Osteocyte (in vitro differentiated cells): ENCODE data around the gene DIAPH2. TPM values are rescaled to one million over a fixed set of nuclear protein-coding genes. Genes with fewer than 3 reads are reported as not detected.

Experiments used
- DNase-seq: peaks from one replicate; pipeline ENCODE4 v3.0.0; 2021; ENCODE audit warnings: mixed read lengths; ENCODE audit not compliant: unreplicated experiment; ENCODE audit errors: extremely low spot score
- H3K27ac Mint-ChIP-seq: one replicate; pipeline ENCODE4 v1.8.0; 2021; ENCODE audit warnings: mild to moderate bottlenecking, mixed read lengths; ENCODE audit not compliant: unreplicated experiment
- H3K27me3 Mint-ChIP-seq: one replicate; pipeline ENCODE4 v1.8.0; 2021; ENCODE audit warnings: mixed read lengths; ENCODE audit not compliant: unreplicated experiment
- H3K36me3 Mint-ChIP-seq: one replicate; pipeline ENCODE4 v1.8.0; 2021; ENCODE audit warnings: mixed read lengths; ENCODE audit not compliant: unreplicated experiment
- H3K4me1 Mint-ChIP-seq: one replicate; pipeline ENCODE4 v1.8.0; 2021; ENCODE audit warnings: mixed read lengths; ENCODE audit not compliant: unreplicated experiment
- H3K4me3 Mint-ChIP-seq: one replicate; pipeline ENCODE4 v1.8.0; 2021; ENCODE audit warnings: mild to moderate bottlenecking, moderate library complexity, mixed read lengths; ENCODE audit not compliant: unreplicated experiment
- H3K9me3 Mint-ChIP-seq: one replicate; pipeline ENCODE4 v1.8.0; 2021; ENCODE audit warnings: mixed read lengths; ENCODE audit not compliant: unreplicated experiment
- total RNA-seq: library from RNA; stranded (reverse); gene quantifications from 2 replicates; pipeline ENCODE4 v1.2.1, GENCODE V29; 2021
- TF ChIP-seq, protein P1 (sequence below): fragments of 200-600 bp; sonication (generic); IDR thresholded peaks from 2 replicates; pipeline ENCODE4 v1.5.0; 2021; ENCODE audit warnings: antibody characterized with exemption, mild to moderate bottlenecking, moderate library complexity

DIAPH2 gene
- total RNA-seq, 1 donor from 2014 or later, result 9.3 TPM

DNA sequence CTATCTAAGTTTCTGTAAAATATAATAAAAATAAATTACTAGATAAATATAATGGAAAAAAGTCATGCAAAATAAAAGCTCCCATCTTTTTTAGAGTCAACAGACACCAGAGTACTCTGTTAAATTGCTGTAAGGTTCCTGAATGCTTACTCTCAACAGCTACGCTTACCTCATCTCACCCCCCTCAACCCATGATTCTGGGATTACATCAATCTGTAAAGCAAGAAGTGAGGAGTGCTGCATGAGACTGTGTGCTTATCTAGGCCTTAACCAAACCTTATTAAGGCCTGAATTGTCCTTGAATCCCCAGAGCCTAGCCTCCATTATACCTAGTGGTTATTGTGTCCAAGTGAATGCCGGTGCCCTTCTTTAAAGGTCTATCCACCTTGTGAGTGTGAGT, 934.9 kb downstream of the DIAPH2 start:
- Mint-ChIP-seq H3K27ac (no peak overlapping the region), H3K27me3 (no peaks in the 10 kb centered on the region), H3K4me3 (no peak overlapping the region), H3K4me1 (peaks cover 2% of the 10 kb centered on the region), H3K9me3 (peaks cover 24% of the 10 kb centered on the region), H3K36me3 (no peaks in the 10 kb centered on the region)
- DNase-seq, result no peak
- TF ChIP-seq, protein P1, sequence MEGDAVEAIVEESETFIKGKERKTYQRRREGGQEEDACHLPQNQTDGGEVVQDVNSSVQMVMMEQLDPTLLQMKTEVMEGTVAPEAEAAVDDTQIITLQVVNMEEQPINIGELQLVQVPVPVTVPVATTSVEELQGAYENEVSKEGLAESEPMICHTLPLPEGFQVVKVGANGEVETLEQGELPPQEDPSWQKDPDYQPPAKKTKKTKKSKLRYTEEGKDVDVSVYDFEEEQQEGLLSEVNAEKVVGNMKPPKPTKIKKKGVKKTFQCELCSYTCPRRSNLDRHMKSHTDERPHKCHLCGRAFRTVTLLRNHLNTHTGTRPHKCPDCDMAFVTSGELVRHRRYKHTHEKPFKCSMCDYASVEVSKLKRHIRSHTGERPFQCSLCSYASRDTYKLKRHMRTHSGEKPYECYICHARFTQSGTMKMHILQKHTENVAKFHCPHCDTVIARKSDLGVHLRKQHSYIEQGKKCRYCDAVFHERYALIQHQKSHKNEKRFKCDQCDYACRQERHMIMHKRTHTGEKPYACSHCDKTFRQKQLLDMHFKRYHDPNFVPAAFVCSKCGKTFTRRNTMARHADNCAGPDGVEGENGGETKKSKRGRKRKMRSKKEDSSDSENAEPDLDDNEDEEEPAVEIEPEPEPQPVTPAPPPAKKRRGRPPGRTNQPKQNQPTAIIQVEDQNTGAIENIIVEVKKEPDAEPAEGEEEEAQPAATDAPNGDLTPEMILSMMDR, result no peak

DNA sequence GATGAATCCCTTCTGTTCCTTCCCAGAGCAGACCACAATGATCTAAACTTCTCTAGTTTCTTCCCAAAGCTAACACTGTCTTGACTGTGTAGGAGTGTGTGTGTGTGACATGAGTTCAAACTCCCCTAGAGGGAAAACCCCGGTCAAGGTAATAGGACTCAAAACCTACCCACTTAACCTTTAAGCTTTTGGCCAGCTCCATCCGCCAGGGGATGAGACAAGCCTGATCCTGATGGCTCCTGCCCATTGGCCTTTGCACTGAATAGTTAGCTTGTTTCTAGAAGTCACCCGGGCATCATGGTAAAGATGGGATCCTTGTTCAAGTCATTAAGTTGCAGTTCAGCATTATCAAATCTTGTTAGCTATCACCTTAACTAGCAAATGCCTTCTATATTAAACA, 937.5 kb downstream of the DIAPH2 start:
- Mint-ChIP-seq H3K4me3 (no peak overlapping the region), H3K27me3 (no peaks in the 10 kb centered on the region), H3K9me3 (peaks cover 30% of the 10 kb centered on the region), H3K4me1 (peaks cover 2% of the 10 kb centered on the region), H3K36me3 (no peaks in the 10 kb centered on the region), H3K27ac (no peak overlapping the region)
- DNase-seq, result no peak
- TF ChIP-seq, protein P1, result no peak

DNA sequence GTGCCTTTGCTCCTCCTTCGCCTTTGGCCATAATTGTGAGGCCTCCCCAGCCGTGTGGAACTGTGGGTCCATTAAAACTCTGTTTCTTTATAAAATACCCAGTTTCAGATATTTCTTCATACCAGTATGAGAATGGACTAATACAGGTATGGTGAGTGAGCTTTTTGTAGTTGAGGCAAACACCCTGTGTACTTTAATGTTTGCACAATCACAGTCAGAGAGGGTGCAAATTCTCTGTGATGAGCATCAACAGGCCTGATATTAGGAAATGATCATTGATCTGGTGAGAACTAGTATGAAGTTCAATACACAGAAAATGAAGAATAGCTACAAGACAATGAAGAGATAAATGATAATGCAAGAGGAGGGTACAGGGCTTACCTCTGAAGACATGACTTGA, 943.7 kb downstream of the DIAPH2 start:
- no peak overlapping the region for H3K4me3 Mint-ChIP-seq
- H3K36me3 Mint-ChIP-seq, result no peaks in the 10 kb centered on the region
- H3K9me3 Mint-ChIP-seq, result peaks cover 26% of the 10 kb centered on the region
- TF ChIP-seq, protein P1, result no peak
- H3K27ac Mint-ChIP-seq, result no peak overlapping the region
- no peaks in the 10 kb centered on the region for H3K4me1 Mint-ChIP-seq
- DNase-seq, result no peak
- no peaks in the 10 kb centered on the region for H3K27me3 Mint-ChIP-seq

DNA sequence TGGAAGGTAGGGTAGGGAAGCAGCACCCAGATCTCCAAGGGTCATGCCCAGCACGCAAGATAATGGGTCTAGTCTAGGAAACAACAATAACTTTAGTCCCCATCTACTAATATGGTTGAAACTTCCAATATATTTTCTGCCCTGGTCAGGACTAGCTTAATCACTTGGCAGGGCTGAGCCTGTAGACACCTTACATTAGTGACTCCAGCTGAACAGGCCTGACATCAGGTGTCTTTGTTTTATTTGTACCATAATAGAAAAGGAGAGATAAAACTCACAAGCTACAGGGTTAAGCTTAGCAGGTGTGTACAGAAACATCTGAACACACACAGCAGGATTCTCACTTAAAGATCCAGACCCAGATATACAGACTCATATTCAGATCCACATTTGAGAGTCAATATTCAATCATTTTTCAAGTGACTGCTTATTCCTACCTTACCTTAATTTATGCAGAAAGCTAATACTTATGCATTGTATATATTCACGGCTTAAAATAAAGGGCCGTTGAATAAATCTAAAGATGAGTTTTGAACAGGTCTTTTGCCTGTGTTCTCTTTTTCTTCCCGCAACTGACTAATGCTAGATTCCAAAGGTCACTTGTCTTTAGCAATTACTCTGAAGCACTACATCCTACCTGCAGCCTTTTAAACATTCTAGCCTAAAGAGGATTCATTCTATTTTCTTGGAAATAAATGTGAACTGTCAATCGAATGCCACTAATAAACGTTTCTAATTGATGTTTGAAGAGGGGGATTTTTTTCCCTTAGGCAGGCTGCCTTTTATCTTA, 944.4 kb downstream of the DIAPH2 start:
- TF ChIP-seq, protein P1, result no peak
- DNase-seq, result no peak
- no peaks in the 10 kb centered on the region for H3K36me3 Mint-ChIP-seq
- no peak overlapping the region for H3K27ac Mint-ChIP-seq
- H3K4me3 Mint-ChIP-seq, result no peak overlapping the region
- no peaks in the 10 kb centered on the region for H3K4me1 Mint-ChIP-seq
- no peaks in the 10 kb centered on the region for H3K27me3 Mint-ChIP-seq
- peaks cover 22% of the 10 kb centered on the region for H3K9me3 Mint-ChIP-seq

DNA sequence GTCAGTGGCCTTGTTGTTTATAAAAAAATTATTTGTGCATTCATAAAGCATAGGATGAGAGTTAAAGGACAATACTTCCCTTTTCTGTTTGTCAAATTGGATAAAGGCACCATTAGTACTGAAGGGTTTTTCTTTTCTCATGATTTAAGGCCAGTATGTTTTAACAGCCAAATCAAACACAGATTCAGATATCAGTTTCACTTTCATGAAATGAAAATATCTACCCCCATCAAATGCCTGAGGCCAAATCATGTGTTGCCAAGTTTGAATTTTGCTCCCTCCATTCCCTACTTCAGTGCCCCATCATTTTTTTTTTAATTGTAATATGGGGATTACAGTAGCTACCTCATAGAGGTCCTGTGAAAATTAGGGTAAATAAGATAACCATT, 944.9 kb downstream of the DIAPH2 start:
- Mint-ChIP-seq H3K4me3 (no peak overlapping the region), H3K27ac (no peak overlapping the region), H3K27me3 (no peaks in the 10 kb centered on the region), H3K36me3 (no peaks in the 10 kb centered on the region), H3K9me3 (peaks cover 21% of the 10 kb centered on the region), H3K4me1 (no peaks in the 10 kb centered on the region)
- DNase-seq, result no peak
- TF ChIP-seq, protein P1, result no peak
